IMR-90 (cell line): ENCODE data around the gene MAP4. TPM values are rescaled to one million over a fixed set of nuclear protein-coding genes. Genes with fewer than 3 reads are reported as not detected.

Experiments used
- ATAC-seq: fragments of 200-7000 bp; cut with Tn5 transposase; 2 replicates; pipeline ENCODE4 v1.9.1; 2020; ENCODE audit warnings: low read depth, mild to moderate bottlenecking, moderate library complexity
- BruUV-seq: library from RNA; stranded (reverse); fragments of 400-500 nt; replicated peaks from 2 replicates; lab custom pipeline; 2021; lab: Mats Ljungman, UMichigan
- CTCF ChIA-PET: fragments of 300-600 bp; formaldehyde crosslinking; extraction: SDS; loops from one replicate; lab custom pipeline; 2021; ENCODE audit warnings: antibody characterized with exemption; lab: Yijun Ruan, JAX
- POLR2A ChIA-PET: fragments of 300-600 bp; sonication (Branson Sonifier 250); formaldehyde crosslinking; loops from one replicate; lab custom pipeline; 2022; ENCODE audit warnings: antibody characterized with exemption; ENCODE audit not compliant: unreplicated experiment; lab: Charles Lee
- DNase-seq: peaks from one replicate; pipeline ENCODE4 v3.0.0; 2013
- H2AFZ ChIP-seq: replicated peaks from 2 replicates; pipeline ENCODE3; 2013; ENCODE audit warnings: low read length, mild to moderate bottlenecking; ENCODE audit not compliant: poor library complexity
- H2AK5ac ChIP-seq: 2 replicates; pipeline ENCODE4 v1.6.1; 2013; ENCODE audit warnings: low read depth, low read length, inconsistent platforms
- H2AK9ac ChIP-seq: replicated peaks from 2 replicates; pipeline ENCODE3; 2013; ENCODE audit warnings: mild to moderate bottlenecking, low read depth, low read length, moderate library complexity; ENCODE audit not compliant: poor library complexity
- H2BK120ac ChIP-seq: 2 replicates; pipeline ENCODE4 v1.6.1; 2013; ENCODE audit warnings: low read depth, low read length, inconsistent platforms
- H2BK15ac ChIP-seq: 3 replicates; pipeline ENCODE4 v1.6.1; 2013; ENCODE audit warnings: low read depth, low read length, inconsistent platforms
- H2BK20ac ChIP-seq: 2 replicates; pipeline ENCODE4 v1.6.1; 2013; ENCODE audit warnings: low read depth, mild to moderate bottlenecking, inconsistent platforms, low read length, moderate library complexity
- H2BK5ac ChIP-seq: 2 replicates; pipeline ENCODE4 v1.6.1; 2013; ENCODE audit warnings: mild to moderate bottlenecking, low read depth, low read length, inconsistent platforms; ENCODE audit not compliant: poor library complexity, severe bottlenecking
- H3K14ac ChIP-seq: replicated peaks from 2 replicates; pipeline ENCODE4 v1.6.1; 2013; ENCODE audit warnings: low read depth, low read length, inconsistent platforms
- H3K18ac ChIP-seq: 2 replicates; pipeline ENCODE4 v1.6.1; 2013; ENCODE audit warnings: low read depth, low read length, control low read depth
- H3K23ac ChIP-seq: 2 replicates; pipeline ENCODE4 v1.6.1; 2013; ENCODE audit warnings: low read depth, low read length, inconsistent platforms
- H3K27ac ChIP-seq: 2 replicates; pipeline ENCODE4 v1.5.1; 2013; ENCODE audit warnings: mild to moderate bottlenecking, control low read depth, low read length; ENCODE audit not compliant: insufficient read depth
- H3K27me3 ChIP-seq: 2 replicates; pipeline ENCODE4 v1.6.1; 2013; ENCODE audit warnings: low read length; ENCODE audit not compliant: control insufficient read depth, insufficient read depth
- H3K36me3 ChIP-seq: 2 replicates; pipeline ENCODE4 v1.6.1; 2013; ENCODE audit warnings: low read length, mixed read lengths; ENCODE audit not compliant: control insufficient read depth, insufficient read depth
- H3K4ac ChIP-seq: 2 replicates; pipeline ENCODE4 v1.6.1; 2013; ENCODE audit warnings: low read depth, low read length, inconsistent platforms
- H3K4me1 ChIP-seq: 2 replicates; pipeline ENCODE4 v1.6.1; 2013; ENCODE audit warnings: low read length, mixed read lengths; ENCODE audit not compliant: control insufficient read depth, insufficient read depth
- H3K4me2 ChIP-seq: 2 replicates; pipeline ENCODE4 v1.6.1; 2013; ENCODE audit warnings: low read depth, mild to moderate bottlenecking, control low read depth, low read length, moderate library complexity
- H3K4me3 ChIP-seq: 2 replicates; pipeline ENCODE4 v1.5.1; 2013; ENCODE audit warnings: low read depth, mild to moderate bottlenecking, control low read depth, low read length, moderate library complexity; ENCODE audit not compliant: insufficient read depth
- H3K56ac ChIP-seq: 2 replicates; pipeline ENCODE4 v1.6.1; 2013; ENCODE audit warnings: low read length, inconsistent platforms; ENCODE audit not compliant: insufficient read depth; ENCODE audit errors: extremely low read depth
- H3K79me1 ChIP-seq, 2 experiments: 2 replicates each; pipeline ENCODE4 v1.6.1; 2013; ENCODE audit warnings: low read length in 2 of 2, inconsistent platforms in 1 of 2, low read depth in 1 of 2
- H3K9ac ChIP-seq: 2 replicates; pipeline ENCODE4 v1.6.1; 2013; ENCODE audit warnings: low read depth, low read length, control low read depth
- H3K9me1 ChIP-seq: 2 replicates; pipeline ENCODE4 v1.6.1; 2013; ENCODE audit warnings: low read length, inconsistent platforms; ENCODE audit not compliant: insufficient read depth
- H3K9me3 ChIP-seq: 2 replicates; pipeline ENCODE4 v1.6.1; 2013; ENCODE audit warnings: low read length; ENCODE audit not compliant: control insufficient read depth, insufficient read depth
- H4K20me1 ChIP-seq: 2 replicates; pipeline ENCODE4 v1.6.1; 2013; ENCODE audit warnings: low read length, inconsistent platforms; ENCODE audit not compliant: insufficient read depth
- H4K5ac ChIP-seq: 2 replicates; pipeline ENCODE4 v1.6.1; 2013; ENCODE audit warnings: mild to moderate bottlenecking, low read depth, low read length, control low read depth
- H4K8ac ChIP-seq, 2 experiments: 2 replicates each; pipeline ENCODE4 v1.6.1; 2013; ENCODE audit warnings: low read depth in 2 of 2, low read length in 2 of 2, control low read depth in 1 of 2, inconsistent platforms in 1 of 2
- H4K91ac ChIP-seq: 2 replicates; pipeline ENCODE4 v1.6.1; 2013; ENCODE audit warnings: low read depth, low read length, inconsistent platforms; ENCODE audit not compliant: insufficient read depth
- BHLHE40 ChIP-seq: fragments of 150-350 bp; IDR thresholded peaks from 2 replicates; pipeline ENCODE4 v1.6.1; 2016; ENCODE audit warnings: mild to moderate bottlenecking, low read depth, low read length
- CEBPB ChIP-seq: IDR thresholded peaks from 2 replicates; pipeline ENCODE4 v1.6.1; 2012; ENCODE audit warnings: low read depth, low read length, improper control_type of control experiment
- CHD1 ChIP-seq: IDR thresholded peaks from 2 replicates; pipeline ENCODE4 v1.6.1; 2012; ENCODE audit warnings: low read depth, low read length, improper control_type of control experiment
- CTCF ChIP-seq: conservative IDR thresholded peaks from 2 replicates; pipeline ENCODE4 v1.5.1; 2012; ENCODE audit warnings: mild to moderate bottlenecking, low read depth, low read length, improper control_type of control experiment
- ELK1 ChIP-seq: fragments of 150-350 bp; IDR thresholded peaks from 2 replicates; pipeline ENCODE4 v1.6.1; 2016; ENCODE audit warnings: low read depth, mild to moderate bottlenecking, low read length, moderate library complexity, borderline replicate concordance
- FOS ChIP-seq: fragments of 150-350 bp; IDR thresholded peaks from 2 replicates; pipeline ENCODE4 v1.6.1; 2016; ENCODE audit warnings: low read depth, low read length
- MAFK ChIP-seq: IDR thresholded peaks from 2 replicates; pipeline ENCODE4 v1.6.1; 2012; ENCODE audit warnings: low read depth, low read length, improper control_type of control experiment
- MAZ ChIP-seq: IDR thresholded peaks from 2 replicates; pipeline ENCODE4 v1.6.1; 2012; ENCODE audit warnings: low read depth, mild to moderate bottlenecking, low read length, improper control_type of control experiment, moderate library complexity, borderline replicate concordance
- MXI1 ChIP-seq: IDR thresholded peaks from 2 replicates; pipeline ENCODE4 v1.6.1; 2012; ENCODE audit warnings: low read depth, mild to moderate bottlenecking, low read length, moderate library complexity, borderline replicate concordance
- NFE2L2 ChIP-seq: fragments of 150-350 bp; IDR thresholded peaks from 2 replicates; pipeline ENCODE4 v1.6.1; 2016; ENCODE audit warnings: low read depth, mild to moderate bottlenecking, low read length
- POLR2A ChIP-seq: IDR thresholded peaks from 2 replicates; pipeline ENCODE4 v1.6.1; 2012; ENCODE audit warnings: mild to moderate bottlenecking, low read depth, low read length
- RAD21 ChIP-seq: IDR thresholded peaks from 2 replicates; pipeline ENCODE4 v1.6.1; 2012; ENCODE audit warnings: low read length, improper control_type of control experiment
- RCOR1 ChIP-seq: IDR thresholded peaks from 2 replicates; pipeline ENCODE4 v1.6.1; 2012; ENCODE audit warnings: mild to moderate bottlenecking, low read length, improper control_type of control experiment; ENCODE audit not compliant: insufficient replicate concordance
- RFX5 ChIP-seq: IDR thresholded peaks from 2 replicates; pipeline ENCODE4 v1.8.0; 2012; ENCODE audit warnings: low read depth, mild to moderate bottlenecking, low read length, moderate library complexity
- SMC3 ChIP-seq: fragments of 150-350 bp; IDR thresholded peaks from 2 replicates; pipeline ENCODE4 v1.6.1; 2016; ENCODE audit warnings: low read depth, mild to moderate bottlenecking, antibody characterized with exemption, low read length, moderate library complexity
- USF2 ChIP-seq: fragments of 150-350 bp; IDR thresholded peaks from 2 replicates; pipeline ENCODE4 v1.6.1; 2017; ENCODE audit warnings: mild to moderate bottlenecking, antibody characterized with exemption, low read length, low read depth
- WGBS, 2 experiments: methylation state at CpG; one replicate each; pipeline versions ENCODE4 v1.1.5 to v1.1.7; 2013; ENCODE audit warnings: missing lambda C conversion rate in 2 of 2; ENCODE audit not compliant: insufficient read length in 1 of 2; ENCODE audit errors: extremely low coverage in 2 of 2; 5-methylcytosine and 5-hydroxymethylcytosine counted together
- dilution Hi-C: fragments of 300-500 bp; cut with HindIII; formaldehyde crosslinking; loops from one replicate; pipeline ENCODE4 v1.14.3; 2018; ENCODE audit warnings: low sequenced_read_pairs; ENCODE audit not compliant: unreplicated experiment
- in situ Hi-C: fragments of 300-500 bp; cut with MboI; formaldehyde crosslinking; loops from 3 replicates; pipeline ENCODE4 v1.14.3; 2019; ENCODE audit warnings: low sequenced_read_pairs, inconsistent platforms, mixed read lengths
- intact Hi-C: fragments of 100-400 bp; cut with micrococcal nuclease; formaldehyde crosslinking; loops from 2 replicates; pipeline ENCODE4 v1.10.0; 2022
- polyA plus RNA-seq, 3 experiments: library from polyadenylated mRNA; depleted of rRNA; stranded (reverse); fragments of >200 nt; gene quantifications; 2 replicates each; pipeline ENCODE4 v1.2.3, GENCODE V29; 2012; ENCODE audit warnings: low replicate concordance in 1 of 3
- total RNA-seq: library from RNA; depleted of rRNA; stranded (reverse); fragments of >200 nt; gene quantifications from 2 replicates; pipeline ENCODE4 v1.2.3, GENCODE V29; 2012

The MAP4 gene
- total and polyA plus RNA-seq, 2 of the 4 experiments (the other 2 are of a cell fraction), result 87.8 to 216 TPM

GRCh38 chr3:47916696-47917095, 99.5 kb downstream of the MAP4 start:
- POLR2A ChIA-PET, result no interaction called here
- Histone ChIP-seq H2BK5ac (no peak overlapping the region), H2AFZ (no peak overlapping the region), H3K56ac (no peak overlapping the region), H3K27me3 (no peaks in the 10 kb centered on the region), H3K14ac (no peak overlapping the region), H4K5ac (no peak overlapping the region), H3K9me3 (no peaks in the 10 kb centered on the region), H4K8ac (no peak overlapping the region), H3K9me1 (peaks cover 14% of the 10 kb centered on the region), H2AK9ac (no peak overlapping the region), H3K18ac (no peak overlapping the region), H3K4me3 (no peak overlapping the region), H3K4ac (no peak overlapping the region), H3K36me3 (peaks cover 49% of the 10 kb centered on the region), H3K27ac (no peak overlapping the region), H4K20me1 (peaks cover 14% of the 10 kb centered on the region; the same call in 1 of the 2 replicates), H2BK15ac (no peak overlapping the region), H3K9ac (no peak overlapping the region), H3K79me1 (peaks cover 27 to 52% of the 10 kb centered on the region in 2 experiments), H3K23ac (no peak overlapping the region), H2BK120ac (no peak overlapping the region), H3K4me2 (no peak overlapping the region), H2AK5ac (no peak overlapping the region), H3K4me1 (peaks cover 6% of the 10 kb centered on the region), H2BK20ac (no peak overlapping the region), H4K91ac (no peak overlapping the region)
- DNase-seq (no peak), ATAC-seq (no peak)
- TF ChIP-seq MAZ, result no peak
- TF ChIP-seq CEBPB, result no peak
- TF ChIP-seq MXI1, result no peak
- no peak for TF ChIP-seq FOS
- no peak for TF ChIP-seq CHD1
- TF ChIP-seq RCOR1, result no peak
- TF ChIP-seq USF2, result no peak
- TF ChIP-seq RAD21, result no peak
- no peak for TF ChIP-seq BHLHE40
- no peak for TF ChIP-seq NFE2L2
- no peak for TF ChIP-seq CTCF
- no peak for TF ChIP-seq POLR2A
- no peak for TF ChIP-seq SMC3
- TF ChIP-seq RFX5, result no peak
- TF ChIP-seq MAFK, result no peak
- TF ChIP-seq ELK1, result no peak
- intact Hi-C loops (no loop called here), dilution Hi-C loops (no loop called here), in situ Hi-C loops (no loop called here)
- CTCF ChIA-PET, result no interaction called here
- no TSS peak for BruUV-seq
- WGBS, 2 experiments, result no CpG with 5 or more reads among the region's 2 CpGs
